Measurements from ENCODE around the gene TBRG4. TPM values are rescaled to one million over a fixed set of nuclear protein-coding genes. Genes with fewer than 3 reads are reported as not detected.

Gene TBRG4
- total and polyA plus RNA-seq, 2 donors (not counting 3 experiments of a cell fraction or from before 2014, with no cell fraction given), result 43.7 to 56.7 TPM

DNA sequence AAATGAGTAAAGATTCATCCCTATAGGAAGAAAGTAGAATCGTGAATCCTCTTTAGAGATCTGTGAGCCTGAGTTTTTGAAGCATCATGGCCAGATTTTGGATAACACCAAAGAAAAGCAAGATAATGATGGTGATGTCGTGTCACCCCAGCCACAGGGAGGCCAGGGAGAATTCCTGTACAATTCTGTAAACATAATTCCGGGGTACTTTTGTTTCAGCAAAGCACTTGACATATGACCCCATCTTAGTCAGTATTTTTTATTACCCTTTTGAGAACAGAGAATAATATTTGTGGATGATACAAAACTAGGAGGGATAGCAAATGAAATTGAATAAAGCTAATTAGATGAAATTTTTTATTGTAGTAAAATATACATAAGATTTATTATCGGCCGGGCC, 56.5 kb downstream of the TBRG4 start:
- H3K9ac ChIP-seq (replicated peaks; ENCODE audit: extremely low read depth, insufficient read depth, low read length), result no peak overlapping the region
- H4K20me1 ChIP-seq (replicated peaks; ENCODE audit: control insufficient read depth, extremely low read depth, insufficient read depth, low read length), result no peaks in the 10 kb centered on the region
- DNase-seq (ENCODE audit: low read depth, low spot score), result no peak
- no peaks in the 10 kb centered on the region for H3K27me3 ChIP-seq (ENCODE audit: control insufficient read depth in 2 of 2, insufficient read depth in 2 of 2, low read length in 2 of 2)
- FAIRE-seq, result no peak
- H3K4me2 ChIP-seq (ENCODE audit: insufficient read depth, low read length), result no peak overlapping the region
- ChIA-PET POLR2A (no interaction called here), CTCF (interaction anchor here (3.7 kb wide), 1 partner anchor 81 kb away, joined by 9 read pairs; no protein-coding TSS in a partner anchor)
- H3K36me3 ChIP-seq (ENCODE audit: control insufficient read depth in 2 of 2, extremely low read depth in 1 of 2, insufficient read depth in 2 of 2, low read length in 2 of 2), result no peaks in the 10 kb centered on the region
- no peaks in the 10 kb centered on the region for H3K9me1 ChIP-seq (replicated peaks; ENCODE audit: control insufficient read depth, extremely low read depth, insufficient read depth, low read length)
- TF ChIP-seq FOS (IDR thresholded peaks at IDR 0.05; ENCODE audit: borderline replicate concordance, insufficient read depth, low read length), result no peak
- no peak for TF ChIP-seq EZH2 (IDR thresholded peaks at IDR 0.05; ENCODE audit: borderline replicate concordance, low read depth, low read length, severe bottlenecking)
- TF ChIP-seq, protein P1, sequence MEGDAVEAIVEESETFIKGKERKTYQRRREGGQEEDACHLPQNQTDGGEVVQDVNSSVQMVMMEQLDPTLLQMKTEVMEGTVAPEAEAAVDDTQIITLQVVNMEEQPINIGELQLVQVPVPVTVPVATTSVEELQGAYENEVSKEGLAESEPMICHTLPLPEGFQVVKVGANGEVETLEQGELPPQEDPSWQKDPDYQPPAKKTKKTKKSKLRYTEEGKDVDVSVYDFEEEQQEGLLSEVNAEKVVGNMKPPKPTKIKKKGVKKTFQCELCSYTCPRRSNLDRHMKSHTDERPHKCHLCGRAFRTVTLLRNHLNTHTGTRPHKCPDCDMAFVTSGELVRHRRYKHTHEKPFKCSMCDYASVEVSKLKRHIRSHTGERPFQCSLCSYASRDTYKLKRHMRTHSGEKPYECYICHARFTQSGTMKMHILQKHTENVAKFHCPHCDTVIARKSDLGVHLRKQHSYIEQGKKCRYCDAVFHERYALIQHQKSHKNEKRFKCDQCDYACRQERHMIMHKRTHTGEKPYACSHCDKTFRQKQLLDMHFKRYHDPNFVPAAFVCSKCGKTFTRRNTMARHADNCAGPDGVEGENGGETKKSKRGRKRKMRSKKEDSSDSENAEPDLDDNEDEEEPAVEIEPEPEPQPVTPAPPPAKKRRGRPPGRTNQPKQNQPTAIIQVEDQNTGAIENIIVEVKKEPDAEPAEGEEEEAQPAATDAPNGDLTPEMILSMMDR (IDR thresholded peaks at IDR 0.05; ENCODE audit: extremely low read depth in 1 of 2, insufficient read depth in 1 of 2, low read depth in 1 of 2, low read length in 2 of 2), result no peak
- TF ChIP-seq MYC (IDR thresholded peaks at IDR 0.05; ENCODE audit: low read depth, low read length), result no peak
- TF ChIP-seq, protein P2, sequence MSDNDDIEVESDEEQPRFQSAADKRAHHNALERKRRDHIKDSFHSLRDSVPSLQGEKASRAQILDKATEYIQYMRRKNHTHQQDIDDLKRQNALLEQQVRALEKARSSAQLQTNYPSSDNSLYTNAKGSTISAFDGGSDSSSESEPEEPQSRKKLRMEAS (IDR thresholded peaks at IDR 0.05; ENCODE audit: insufficient read depth, insufficient read length), result no peak
- TF ChIP-seq POLR2AphosphoS5 (IDR thresholded peaks at IDR 0.05; ENCODE audit: insufficient read depth, low read depth, low read length), result no peak
- no peak for TF ChIP-seq JUN (IDR thresholded peaks at IDR 0.05; ENCODE audit: borderline replicate concordance, insufficient read depth, insufficient read length, low read depth)
- dilution Hi-C loops (cut with MboI; ENCODE audit: extremely low pct_ligation_motif_present, low sequenced_read_pairs) (no loop called here), intact Hi-C loops (cut with micrococcal nuclease) (no loop called here)
- no TSS peak for BruUV-seq (replicated peaks)
- peaks cover 14% of the 10 kb centered on the region for H3K79me2 ChIP-seq (ENCODE audit: control insufficient read depth, insufficient read depth, low read length)
- H2AFZ ChIP-seq (ENCODE audit: low read depth, low read length), result no peak overlapping the region
- H3K4me1 ChIP-seq (ENCODE audit: control insufficient read depth, extremely low read depth, insufficient read depth, low read length), result no peaks in the 10 kb centered on the region
- no peak overlapping the region for H3K4me3 ChIP-seq (replicated peaks in 1 of 3; ENCODE audit: insufficient read depth in 1 of 3, low read depth in 1 of 3, low read length in 3 of 3)
- no peaks in the 10 kb centered on the region for H3K9me3 ChIP-seq (replicated peaks; ENCODE audit: control insufficient read depth, insufficient read depth, low read length)
- no peak overlapping the region for H3K27ac ChIP-seq (ENCODE audit: insufficient read depth, low read depth, low read length)
